Nephron progenitor cell (in vitro differentiated cells): Measurements from ENCODE around the gene USP6NL.

Experiments used
- DNase-seq: peaks from one replicate; pipeline ENCODE4 v3.0.0; 2021
- H3K27ac Mint-ChIP-seq: 2 replicates; pipeline ENCODE4 v1.8.0; 2021; ENCODE audit warnings: mild to moderate bottlenecking, moderate library complexity, mixed read lengths
- H3K27me3 Mint-ChIP-seq: 2 replicates; pipeline ENCODE4 v1.8.0; 2021; ENCODE audit warnings: mild to moderate bottlenecking, low read depth, mixed read lengths; ENCODE audit not compliant: poor library complexity
- H3K36me3 Mint-ChIP-seq: 2 replicates; pipeline ENCODE4 v1.8.0; 2021; ENCODE audit warnings: low read depth, mixed read lengths
- H3K4me1 Mint-ChIP-seq: 2 replicates; pipeline ENCODE4 v1.8.0; 2021; ENCODE audit warnings: mixed read lengths
- H3K4me3 Mint-ChIP-seq: 2 replicates; pipeline ENCODE4 v1.8.0; 2021; ENCODE audit warnings: mild to moderate bottlenecking, moderate library complexity, mixed read lengths
- H3K9me3 Mint-ChIP-seq: 2 replicates; pipeline ENCODE4 v1.8.0; 2021; ENCODE audit warnings: mild to moderate bottlenecking, moderate library complexity, mixed read lengths
- CTCF ChIP-seq: fragments of 200-600 bp; sonication (generic); IDR thresholded peaks from 2 replicates; pipeline ENCODE4 v1.5.0; 2021; ENCODE audit warnings: antibody characterized with exemption

Gene USP6NL

GRCh38 chr10:11608159-11609013 is 3.1 kb downstream of the USP6NL start:
- Mint-ChIP-seq H3K4me3 (peak overlapping the region; percentile 18), H3K4me1 (peaks cover 36% of the 10 kb centered on the region), H3K27ac (peak overlapping the region; percentile 9), H3K36me3 (peaks cover 42% of the 10 kb centered on the region), H3K9me3 (peaks cover 22% of the 10 kb centered on the region), H3K27me3 (no peaks in the 10 kb centered on the region)
- TF ChIP-seq CTCF, result no peak
- DNase-seq, result no peak

DNA sequence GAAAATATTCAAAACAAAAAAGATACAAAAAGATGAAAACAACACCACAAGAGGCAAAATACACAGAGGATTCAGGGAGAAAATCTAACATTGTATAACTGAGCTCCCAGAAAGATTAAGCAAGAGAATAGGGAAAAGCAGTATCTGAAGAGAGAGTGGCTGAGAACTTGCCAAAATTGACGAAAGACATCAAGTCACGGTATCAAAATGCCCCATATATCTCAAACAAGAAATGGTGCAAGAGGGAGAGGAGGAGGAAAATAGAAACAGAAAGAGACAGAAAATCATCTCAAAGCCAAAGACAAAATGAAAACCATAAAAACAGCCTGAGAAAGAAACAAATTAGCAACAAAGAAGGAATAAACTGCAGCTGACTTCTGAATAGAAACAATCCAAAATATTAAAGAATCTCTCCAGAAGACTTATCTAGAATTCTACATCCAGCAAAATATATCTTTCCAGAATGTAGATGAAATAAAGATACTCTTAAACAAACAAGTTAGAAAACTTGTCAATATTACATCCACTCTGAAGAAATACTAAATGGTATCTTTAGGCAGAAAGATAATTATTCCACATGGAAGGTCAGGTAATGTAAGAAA is 5.5 kb downstream of the USP6NL start:
- peaks cover 53% of the 10 kb centered on the region for H3K36me3 Mint-ChIP-seq
- no peak for TF ChIP-seq CTCF
- no peak overlapping the region for H3K27ac Mint-ChIP-seq
- peaks cover 40% of the 10 kb centered on the region for H3K4me1 Mint-ChIP-seq
- H3K9me3 Mint-ChIP-seq, result peaks cover 22% of the 10 kb centered on the region
- H3K4me3 Mint-ChIP-seq, result no peak overlapping the region
- no peaks in the 10 kb centered on the region for H3K27me3 Mint-ChIP-seq
- no peak for DNase-seq

- H3K27ac Mint-ChIP-seq, result no peak overlapping the region
- H3K4me3 Mint-ChIP-seq, result no peak overlapping the region
- no peak for DNase-seq
- H3K36me3 Mint-ChIP-seq, result peaks cover 59% of the 10 kb centered on the region
- no peak for TF ChIP-seq CTCF
- peaks cover 24% of the 10 kb centered on the region for H3K9me3 Mint-ChIP-seq
- H3K4me1 Mint-ChIP-seq, result peaks cover 42% of the 10 kb centered on the region
- no peaks in the 10 kb centered on the region for H3K27me3 Mint-ChIP-seq
Observed at GRCh38 chr10:11604865-11605650, 6.4 kb downstream of the USP6NL start.

DNA sequence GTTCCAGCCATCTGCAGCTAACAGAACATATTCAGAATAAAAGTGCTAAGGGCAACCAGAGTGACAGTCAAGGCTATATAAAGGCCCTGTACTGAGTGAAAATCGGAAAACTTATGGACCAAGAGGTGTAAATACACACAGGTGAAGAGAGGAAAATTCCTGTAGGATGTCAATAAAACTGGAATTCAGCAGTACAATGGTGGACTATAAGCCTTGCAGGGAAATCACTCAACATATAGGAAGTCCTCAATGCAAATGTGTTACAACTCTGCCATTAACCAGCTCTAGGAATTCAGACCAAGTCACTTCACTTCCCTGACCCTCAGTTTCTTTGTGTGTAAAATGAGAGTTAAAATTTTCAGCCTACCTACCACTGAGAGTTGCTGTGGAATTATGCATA is 7.7 kb downstream of the USP6NL start:
- no peak for TF ChIP-seq CTCF
- peaks cover 40% of the 10 kb centered on the region for H3K4me1 Mint-ChIP-seq
- H3K27me3 Mint-ChIP-seq, result no peaks in the 10 kb centered on the region
- DNase-seq, result no peak
- H3K9me3 Mint-ChIP-seq, result peaks cover 26% of the 10 kb centered on the region
- H3K36me3 Mint-ChIP-seq, result peaks cover 61% of the 10 kb centered on the region
- H3K4me3 Mint-ChIP-seq, result no peak overlapping the region
- no peak overlapping the region for H3K27ac Mint-ChIP-seq

DNA sequence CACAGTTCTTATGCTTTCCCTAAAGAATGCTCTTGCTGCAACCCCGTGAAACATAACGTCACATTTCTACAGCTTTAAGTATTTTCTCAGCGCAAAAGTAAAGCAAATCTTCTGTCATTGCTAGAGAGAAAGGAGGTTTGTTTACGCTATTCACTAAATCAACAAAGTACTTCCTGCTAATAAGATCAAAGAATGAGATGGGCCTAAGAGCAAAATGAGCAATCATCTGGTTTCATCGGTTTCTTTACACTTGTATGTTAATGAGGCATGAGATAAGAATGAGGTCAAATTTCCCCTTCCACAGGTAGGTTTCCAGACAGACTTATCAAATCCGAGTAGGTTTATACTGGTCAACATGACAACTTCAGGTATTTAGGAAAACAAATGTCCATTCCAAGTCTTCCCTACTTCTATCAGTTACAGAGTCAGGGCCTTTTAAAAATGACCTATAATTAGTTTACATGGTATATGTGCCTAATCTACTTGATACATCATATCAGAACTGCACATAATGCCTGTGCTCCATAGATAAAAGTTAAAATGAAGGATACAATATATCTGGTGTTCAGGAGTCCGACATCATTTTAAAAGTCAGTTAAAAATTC is 8.4 kb downstream of the USP6NL start:
- H3K4me1 Mint-ChIP-seq, result peaks cover 35% of the 10 kb centered on the region
- no peak for DNase-seq
- no peaks in the 10 kb centered on the region for H3K27me3 Mint-ChIP-seq
- peaks cover 26% of the 10 kb centered on the region for H3K9me3 Mint-ChIP-seq
- H3K27ac Mint-ChIP-seq, result no peak overlapping the region
- H3K4me3 Mint-ChIP-seq, result peak overlapping the region; percentile 22
- peaks cover 54% of the 10 kb centered on the region for H3K36me3 Mint-ChIP-seq
- no peak for TF ChIP-seq CTCF
